ENCODE data around the gene OPA3.
"Not testable (repeated sequence)": the region's sequence is repeated elsewhere in the genome, so short reads cannot be mapped to it uniquely, and the experiment has no call there.

The OPA3 gene

GRCh38 chr19:45517641-45518468, 66.7 kb downstream of the OPA3 start:
- no peak for DNase-seq

GRCh38 chr19:45517238-45517637, 67.4 kb downstream of the OPA3 start:
- DNase-seq: no peak

- no peak for DNase-seq
Measured at GRCh38 chr19:45515807-45516401, 68.7 kb downstream of the OPA3 start.

- DNase-seq: peak; percentile 98
Measured at GRCh38 chr19:45515081-45515624, 69.4 kb downstream of the OPA3 start.

GRCh38 chr19:45514376-45515051, 70.1 kb downstream of the OPA3 start:
- no peak for DNase-seq

- DNase-seq: no peak
Measured at GRCh38 chr19:45512881-45513483, 71.6 kb downstream of the OPA3 start.

GRCh38 chr19:45511074-45511473, 73.5 kb downstream of the OPA3 start:
- no peak for DNase-seq

GRCh38 chr19:45510352-45510751, 74.2 kb downstream of the OPA3 start:
- DNase-seq: not testable (repeated sequence)

GRCh38 chr19:45509692-45510015, 74.9 kb downstream of the OPA3 start:
- DNase-seq: no peak

GRCh38 chr19:45508861-45509691, 75.5 kb downstream of the OPA3 start:
- peak; percentile 87 for DNase-seq

GRCh38 chr19:45508417-45508860, 76.2 kb downstream of the OPA3 start:
- no peak for DNase-seq

GRCh38 chr19:45507872-45508416, 76.7 kb downstream of the OPA3 start:
- DNase-seq: no peak

GRCh38 chr19:45506989-45507871, 77.4 kb downstream of the OPA3 start, which contains the start of gene VASP:
Gene VASP (plus strand): TSS chr19:45507479. CDS start chr19:45507772, 293 bp downstream.
- DNase-seq: peak; percentile 95

GRCh38 chr19:45506246-45506988, 78.2 kb downstream of the OPA3 start:
- DNase-seq: peak; percentile 89

GRCh38 chr19:45505996-45506245, 78.7 kb downstream of the OPA3 start:
- no peak for DNase-seq

GRCh38 chr19:45505151-45505995, 79.2 kb downstream of the OPA3 start:
- no peak for DNase-seq

- DNase-seq: peak; percentile 48
Measured at GRCh38 chr19:45503909-45504308, 80.7 kb downstream of the OPA3 start.

- DNase-seq: no peak
Measured at GRCh38 chr19:45502111-45502510, 82.5 kb downstream of the OPA3 start.

- DNase-seq: no peak
Measured at GRCh38 chr19:45501730-45502014, 82.9 kb downstream of the OPA3 start.
